GM21786 (cell line): ENCODE measurements around the gene GLB1L2.

Experiments used
- ATAC-seq: cut with Tn5 transposase; IDR thresholded peaks from one replicate; pipeline ENCODE4 v1.9.1; 2021; ENCODE audit not compliant: unreplicated experiment

GLB1L2 gene

GRCh38 chr11:134417871-134418840 is 86.4 kb downstream of the GLB1L2 start:
- no peak for ATAC-seq

GRCh38 chr11:134423106-134423505 is 91.3 kb downstream of the GLB1L2 start:
- ATAC-seq, result no peak

- no peak for ATAC-seq
Observed at GRCh38 chr11:134425413-134425812, 93.6 kb downstream of the GLB1L2 start.
